ENCODE measurements around the gene EMX2.

The EMX2 gene

GRCh38 chr10:117544711-117545140 is 2.2 kb downstream of the EMX2 start:
- DNase-seq (ENCODE audit: low spot score): no peak

- no peak for DNase-seq (ENCODE audit: low spot score)
Measured at GRCh38 chr10:117545141-117546019, 2.8 kb downstream of the EMX2 start.

DNA sequence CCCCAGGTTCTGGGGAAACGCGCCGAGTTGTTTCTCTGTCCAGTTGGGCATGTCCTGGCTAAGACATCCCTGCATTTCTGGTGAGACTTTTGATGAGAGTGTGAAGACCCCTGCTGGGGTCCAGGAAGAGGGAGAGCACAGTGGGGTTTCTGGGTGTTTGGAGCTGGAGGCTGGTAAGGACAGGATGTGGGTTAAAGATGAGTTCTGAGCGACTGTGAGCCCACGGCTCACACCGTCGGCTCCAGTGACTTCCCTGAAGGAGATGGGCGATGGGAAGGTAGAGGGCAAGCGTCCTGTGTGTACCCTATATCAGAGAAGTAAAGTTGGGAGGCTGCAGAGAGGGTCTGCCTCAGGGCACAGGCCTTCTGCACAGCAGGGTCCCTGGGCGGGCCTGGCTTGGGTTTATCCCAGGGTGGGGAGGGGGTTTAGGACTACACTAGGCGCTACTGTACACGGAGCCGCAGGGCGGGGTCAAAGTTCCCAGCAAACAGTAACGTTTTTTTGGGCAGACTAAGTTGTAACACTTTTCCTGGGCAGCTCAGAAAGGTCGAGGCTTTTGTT is 3.6 kb downstream of the EMX2 start:
- DNase-seq (ENCODE audit: low spot score): no peak

GRCh38 chr10:117546581-117547015 is 4.1 kb downstream of the EMX2 start:
- DNase-seq (ENCODE audit: low spot score): no peak

GRCh38 chr10:117547016-117547715 is 4.6 kb downstream of the EMX2 start:
- DNase-seq (ENCODE audit: low spot score): no peak

- no peak for DNase-seq (ENCODE audit: low spot score)
Measured at GRCh38 chr10:117547716-117548668, 5.4 kb downstream of the EMX2 start.

- no peak for DNase-seq (ENCODE audit: low spot score)
Measured at GRCh38 chr10:117549100-117549585, 6.6 kb downstream of the EMX2 start.

GRCh38 chr10:117550076-117550475 is 7.5 kb downstream of the EMX2 start:
- DNase-seq (ENCODE audit: low spot score): no peak

DNA sequence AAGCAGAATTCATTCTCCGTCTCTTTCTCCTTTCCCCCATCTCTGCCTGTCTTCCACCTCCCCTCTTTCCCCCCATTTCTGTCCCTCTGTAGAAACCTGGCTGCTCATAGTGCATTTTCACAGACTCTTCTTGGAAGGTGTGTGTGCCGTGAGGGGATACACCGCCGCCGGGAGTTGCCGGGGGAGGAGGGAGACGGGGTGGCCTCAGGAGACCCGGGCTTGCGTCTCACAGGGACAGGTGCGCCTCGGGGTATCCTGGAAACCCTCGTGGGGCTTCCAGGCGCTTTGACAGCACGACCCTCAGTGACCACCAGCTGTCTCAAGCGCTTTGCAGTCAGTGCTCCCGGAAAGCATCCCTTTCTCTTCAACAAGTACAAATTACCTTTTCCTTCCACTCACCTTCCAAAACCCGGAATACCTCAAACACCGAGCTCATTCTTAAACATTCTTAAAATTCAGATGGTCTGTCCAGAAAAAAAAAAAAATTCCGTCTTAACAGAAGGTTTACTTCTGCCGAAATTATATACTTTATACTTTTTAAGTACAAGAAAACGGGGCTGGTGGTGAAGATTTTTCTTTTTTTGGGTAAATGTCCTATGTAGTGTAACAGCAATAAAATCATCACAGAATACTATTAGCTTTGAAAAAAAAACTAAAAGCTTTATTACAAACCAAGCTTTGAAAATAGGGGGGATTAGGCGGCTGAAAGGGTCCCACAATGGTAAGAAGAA is 8.2 kb downstream of the EMX2 start:
- DNase-seq (ENCODE audit: low spot score): no peak

DNA sequence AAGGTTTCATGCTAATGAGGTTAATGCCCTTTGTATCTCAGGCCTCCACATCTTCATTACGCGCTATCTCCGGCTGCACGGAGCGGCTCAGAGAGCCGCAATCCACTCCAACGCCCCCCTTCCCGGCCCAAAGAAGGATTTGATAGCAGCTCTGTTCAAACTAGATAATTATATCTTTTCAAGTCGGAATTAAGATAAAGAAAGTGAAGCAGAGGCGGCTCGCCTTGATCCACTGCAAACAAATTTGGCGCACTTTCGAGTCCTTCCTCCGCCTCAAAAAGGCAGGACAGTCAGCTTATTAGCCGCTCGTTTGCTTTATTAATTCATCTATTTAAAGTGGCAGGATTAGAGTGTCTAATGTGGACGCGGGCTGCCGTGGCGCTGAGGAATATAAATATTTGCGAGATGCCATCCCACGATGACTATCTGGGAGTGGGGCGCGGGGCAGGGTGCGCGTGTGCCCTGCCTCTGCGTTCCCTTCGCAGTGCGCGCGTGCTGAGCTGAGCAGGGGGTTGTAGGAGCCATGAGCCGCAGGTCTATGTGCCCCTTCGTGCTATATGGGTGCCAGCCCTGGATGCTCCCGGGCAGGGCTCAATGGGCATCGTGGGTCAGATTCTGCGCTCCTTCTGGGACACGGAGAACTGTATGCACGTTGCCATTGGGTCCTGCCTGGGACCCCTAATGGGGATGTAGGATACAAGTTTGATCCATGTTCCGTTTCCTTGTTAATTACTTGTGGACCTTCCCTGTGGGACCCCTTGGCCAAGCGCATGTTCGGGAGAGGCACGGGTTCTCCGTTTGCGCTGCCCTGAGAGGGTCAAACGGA is 9.0 kb downstream of the EMX2 start:
- no peak for DNase-seq (ENCODE audit: low spot score)

DNA sequence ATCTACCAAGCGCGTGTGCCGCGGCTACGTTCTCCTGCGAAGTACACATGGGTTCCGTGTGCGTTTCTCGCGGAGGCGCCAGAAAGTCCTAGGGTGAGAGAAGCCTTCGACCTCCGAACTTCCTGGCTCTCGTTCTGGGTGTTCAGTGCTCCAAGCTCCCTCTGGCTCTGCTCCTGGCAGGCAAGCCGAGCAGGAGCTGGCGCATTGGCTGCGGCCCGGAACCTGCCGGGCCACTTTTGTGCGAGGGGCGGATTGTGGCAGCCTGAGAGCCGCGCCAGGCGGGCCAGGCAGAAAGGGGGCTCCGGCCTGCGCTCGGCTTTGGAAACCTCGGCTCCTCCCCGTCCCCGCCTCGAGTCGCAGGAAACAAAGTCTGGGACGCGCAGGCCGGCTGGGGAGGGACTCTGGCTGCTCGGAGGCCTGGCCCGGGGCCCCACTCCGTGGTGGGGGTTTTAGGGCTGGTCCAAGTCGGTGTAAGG is 9.6 kb downstream of the EMX2 start:
- DNase-seq (ENCODE audit: low spot score): no peak

DNA sequence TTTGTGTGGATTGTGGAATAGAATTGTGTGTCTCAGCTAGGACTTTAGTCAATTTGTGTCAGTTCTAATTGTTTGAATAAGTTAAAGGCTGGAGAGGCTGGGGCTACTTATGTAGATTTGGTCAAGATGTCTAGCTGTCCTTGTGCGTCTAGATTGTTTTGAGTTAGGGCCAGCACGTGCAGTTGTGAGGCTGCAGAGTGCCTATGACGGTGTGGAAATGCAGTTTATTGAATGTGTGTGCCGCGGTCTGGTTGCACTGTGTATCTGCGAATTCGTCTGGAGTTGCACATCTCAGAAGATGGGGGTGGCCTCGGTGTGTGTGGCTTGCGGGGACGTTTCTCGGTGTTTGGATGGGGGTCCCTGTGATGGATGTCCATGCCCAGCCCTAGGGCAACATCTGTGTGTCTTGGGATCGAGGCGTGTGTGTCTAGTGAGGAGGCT is 10.2 kb downstream of the EMX2 start:
- DNase-seq (ENCODE audit: low spot score): no peak

- DNase-seq (ENCODE audit: low spot score): no peak
Measured at GRCh38 chr10:117553142-117553814, 10.7 kb downstream of the EMX2 start.

- DNase-seq (ENCODE audit: low spot score): no peak
Measured at GRCh38 chr10:117553815-117554172, 11.2 kb downstream of the EMX2 start.

GRCh38 chr10:117554241-117554814 is 11.8 kb downstream of the EMX2 start:
- no peak for DNase-seq (ENCODE audit: low spot score)

DNA sequence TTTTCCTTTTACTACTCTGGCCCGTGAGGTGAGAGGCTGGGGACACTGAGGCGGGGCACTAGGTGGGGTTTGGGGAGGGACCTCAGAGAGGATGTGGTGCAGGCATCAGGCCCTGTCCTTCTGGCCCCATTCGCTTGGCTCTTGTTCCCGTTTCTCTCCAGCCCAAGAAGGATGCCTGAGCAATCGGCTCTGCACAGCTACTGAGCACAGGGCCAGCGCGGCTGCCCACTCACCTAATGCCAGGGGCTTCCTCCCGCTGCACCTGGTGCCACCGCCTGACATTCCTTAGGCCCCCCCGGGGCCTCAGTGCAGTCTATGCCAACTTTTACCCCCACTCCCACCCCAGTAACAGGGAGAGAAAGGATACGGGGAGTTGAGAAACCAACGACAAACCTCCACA is 12.5 kb downstream of the EMX2 start:
- no peak for DNase-seq (ENCODE audit: low spot score)

DNA sequence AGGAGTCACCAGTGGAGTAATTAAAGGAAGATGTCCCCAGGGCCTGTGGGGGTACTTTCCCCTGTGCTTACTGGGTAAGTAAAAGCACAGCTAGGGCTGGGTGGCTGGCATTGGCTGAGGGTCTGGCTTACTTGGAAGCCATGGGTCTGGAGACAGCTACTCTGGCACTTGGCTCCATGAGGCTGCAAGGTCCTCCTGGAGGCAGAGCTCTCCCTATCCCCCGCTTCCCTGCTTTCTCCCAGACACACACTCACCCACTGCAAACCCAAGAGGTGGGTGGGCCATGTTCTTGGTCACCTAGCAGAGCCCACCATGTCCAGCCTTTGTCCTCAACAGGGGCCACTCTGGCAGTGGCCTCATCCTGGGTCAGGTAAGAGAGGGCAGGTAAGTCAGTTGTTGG is 13.3 kb downstream of the EMX2 start:
- DNase-seq (ENCODE audit: low spot score): no peak

- no peak for DNase-seq (ENCODE audit: low spot score)
Measured at GRCh38 chr10:117556356-117556755, 13.8 kb downstream of the EMX2 start.

DNA sequence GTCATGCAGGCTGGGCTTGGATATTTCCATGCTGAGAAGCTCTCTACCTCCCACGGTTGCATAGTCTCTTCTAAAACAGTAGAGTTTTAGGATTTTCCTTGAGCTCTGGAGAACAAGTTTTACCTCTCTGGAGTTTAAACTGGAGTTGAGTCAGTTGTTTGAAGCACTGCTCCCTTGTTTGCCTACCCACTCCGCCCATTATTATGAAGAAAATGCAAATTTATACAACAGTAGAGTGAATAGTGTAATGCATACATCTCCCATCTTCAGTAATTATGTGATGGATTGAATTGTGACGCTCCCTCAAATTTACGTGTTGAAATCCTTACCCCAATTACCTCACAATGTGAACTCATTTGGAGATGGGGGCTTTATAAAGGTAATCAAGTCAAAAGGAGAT is 17.2 kb downstream of the EMX2 start:
- DNase-seq (ENCODE audit: low spot score): no peak
